HUES64 (cell line): ENCODE measurements around the gene ADPRHL1.
A peak's percentile ranks its signal among the peaks of the same experiment; 100 is the strongest.

Experiments used
- H3K27ac ChIP-seq: 2 replicates; pipeline ENCODE4 v1.7.0; 2013; ENCODE audit warnings: low read depth, low read length, inconsistent platforms
- H3K27me3 ChIP-seq: 2 replicates; pipeline ENCODE4 v1.6.1; 2013; ENCODE audit warnings: mild to moderate bottlenecking, low read length; ENCODE audit not compliant: insufficient read depth
- H3K36me3 ChIP-seq: 2 replicates; pipeline ENCODE4 v1.6.1; 2013; ENCODE audit warnings: mild to moderate bottlenecking, low read length; ENCODE audit not compliant: insufficient read depth
- H3K4me1 ChIP-seq: 2 replicates; pipeline ENCODE4 v1.6.1; 2013; ENCODE audit warnings: mild to moderate bottlenecking, low read length, moderate library complexity; ENCODE audit not compliant: insufficient read depth
- H3K4me3 ChIP-seq: 2 replicates; pipeline ENCODE4 v1.5.1; 2013; ENCODE audit warnings: mild to moderate bottlenecking, low read length, moderate library complexity
- H3K9ac ChIP-seq: 2 replicates; pipeline ENCODE4 v1.6.1; 2013; ENCODE audit warnings: mild to moderate bottlenecking, low read depth, low read length
- H3K9me3 ChIP-seq: 2 replicates; pipeline ENCODE4 v1.6.1; 2013; ENCODE audit warnings: low read depth, low read length; ENCODE audit not compliant: insufficient read depth
- WGBS: fragments of 150-250, 120-280 bp; methylation state at CpG from one replicate; pipeline ENCODE4 v1.1.7; 2013; ENCODE audit warnings: missing lambda C conversion rate; 5-methylcytosine and 5-hydroxymethylcytosine counted together

Gene ADPRHL1

GRCh38 chr13:113403255-113404104, 49.8 kb downstream of the ADPRHL1 start:
- H3K27me3 ChIP-seq, result no peaks in the 10 kb centered on the region
- H3K4me1 ChIP-seq, result peaks cover 11% of the 10 kb centered on the region; the same call in 1 of the 2 replicates
- H3K27ac ChIP-seq, result no peak overlapping the region
- no peak overlapping the region for H3K9ac ChIP-seq
- 93% methylated on average over 32 of the region's 32 CpGs for WGBS
- H3K36me3 ChIP-seq, result no peaks in the 10 kb centered on the region
- no peak overlapping the region for H3K4me3 ChIP-seq
- no peaks in the 10 kb centered on the region for H3K9me3 ChIP-seq

- Histone ChIP-seq H3K9me3 (no peaks in the 10 kb centered on the region), H3K9ac (no peak overlapping the region), H3K36me3 (no peaks in the 10 kb centered on the region), H3K4me3 (no peak overlapping the region), H3K27ac (no peak overlapping the region), H3K4me1 (peaks cover 11% of the 10 kb centered on the region; the same call in 1 of the 2 replicates), H3K27me3 (no peaks in the 10 kb centered on the region)
- WGBS, result 92% methylated on average over 33 of the region's 33 CpGs
Observed at GRCh38 chr13:113402471-113403254, 50.6 kb downstream of the ADPRHL1 start.

- no peaks in the 10 kb centered on the region for H3K9me3 ChIP-seq
- no peak overlapping the region for H3K9ac ChIP-seq
- no peaks in the 10 kb centered on the region for H3K36me3 ChIP-seq
- no peaks in the 10 kb centered on the region for H3K27me3 ChIP-seq
- H3K4me1 ChIP-seq, result peaks cover 11% of the 10 kb centered on the region; the same call in 1 of the 2 replicates
- no peak overlapping the region for H3K4me3 ChIP-seq
- WGBS, result 93% methylated on average over 52 of the region's 52 CpGs
- H3K27ac ChIP-seq, result no peak overlapping the region
Observed at GRCh38 chr13:113401452-113402415, 51.6 kb downstream of the ADPRHL1 start.

- WGBS, result 95% methylated on average over 25 of the region's 25 CpGs
- H3K4me1 ChIP-seq, result peaks cover 11% of the 10 kb centered on the region; the same call in 1 of the 2 replicates
Observed at GRCh38 chr13:113400621-113401451, 52.5 kb downstream of the ADPRHL1 start.

GRCh38 chr13:113399755-113400149, 53.5 kb downstream of the ADPRHL1 start:
- no peaks in the 10 kb centered on the region for H3K36me3 ChIP-seq
- H3K27me3 ChIP-seq, result no peaks in the 10 kb centered on the region
- H3K4me1 ChIP-seq, result peaks cover 11% of the 10 kb centered on the region; the same call in 1 of the 2 replicates
- H3K9ac ChIP-seq, result no peak overlapping the region
- no peaks in the 10 kb centered on the region for H3K9me3 ChIP-seq
- WGBS, result 87% methylated on average over 19 of the region's 19 CpGs
- H3K4me3 ChIP-seq, result no peak overlapping the region
- no peak overlapping the region for H3K27ac ChIP-seq

More at GRCh38 chr13:113400621-113401451, 52.5 kb downstream of the ADPRHL1 start:
- Histone ChIP-seq H3K4me3 (no peak overlapping the region), H3K36me3 (no peaks in the 10 kb centered on the region), H3K9ac (no peak overlapping the region), H3K27me3 (no peaks in the 10 kb centered on the region), H3K27ac (no peak overlapping the region), H3K9me3 (no peaks in the 10 kb centered on the region)

GRCh38 chr13:113398963-113399754, 54.1 kb downstream of the ADPRHL1 start:
- H3K4me3 ChIP-seq, result no peak overlapping the region
- H3K4me1 ChIP-seq, result peaks cover 11% of the 10 kb centered on the region; the same call in 1 of the 2 replicates
- H3K27ac ChIP-seq, result no peak overlapping the region
- H3K27me3 ChIP-seq, result no peaks in the 10 kb centered on the region
- no peaks in the 10 kb centered on the region for H3K9me3 ChIP-seq
- H3K36me3 ChIP-seq, result no peaks in the 10 kb centered on the region
- 65% methylated on average over 19 of the region's 19 CpGs for WGBS
- H3K9ac ChIP-seq, result 0 out of 2 replicates have a peak overlapping the region, but pooled peaks have one; percentile 14

GRCh38 chr13:113397608-113398425, 55.5 kb downstream of the ADPRHL1 start:
- Histone ChIP-seq H3K27ac (peak overlapping the region; percentile 40; the same call in 1 of the 2 replicates), H3K27me3 (no peaks in the 10 kb centered on the region), H3K4me1 (peaks cover 11% of the 10 kb centered on the region; the same call in 1 of the 2 replicates)

GRCh38 chr13:113394339-113394640, 59.0 kb downstream of the ADPRHL1 start:
- Histone ChIP-seq H3K36me3 (no peaks in the 10 kb centered on the region), H3K27me3 (no peaks in the 10 kb centered on the region), H3K27ac (no peak overlapping the region), H3K4me1 (peaks cover 14% of the 10 kb centered on the region), H3K9ac (peak overlapping the region; percentile 60), H3K4me3 (peak overlapping the region; percentile 80), H3K9me3 (no peaks in the 10 kb centered on the region)
- WGBS, result 59% methylated on average over 12 of the region's 13 CpGs

More at GRCh38 chr13:113397608-113398425, 55.5 kb downstream of the ADPRHL1 start:
- Histone ChIP-seq H3K9ac (no peak overlapping the region), H3K4me3 (no peak overlapping the region), H3K36me3 (no peaks in the 10 kb centered on the region), H3K9me3 (no peaks in the 10 kb centered on the region)
- 84% methylated on average over 20 of the region's 20 CpGs for WGBS
